Nephron (organoid): ENCODE measurements around the gene RAB31.

Source experiments
- H3K27ac Mint-ChIP-seq, 3 experiments: 2 replicates each; pipeline ENCODE4 v1.8.0; 2020; ENCODE audit warnings: mixed read lengths in 3 of 3, mild to moderate bottlenecking in 2 of 3, moderate library complexity in 1 of 3
- H3K27me3 Mint-ChIP-seq: 2 replicates; pipeline ENCODE4 v1.8.0; 2021; ENCODE audit warnings: low read depth, mild to moderate bottlenecking, moderate library complexity, mixed read lengths
- H3K36me3 Mint-ChIP-seq: 2 replicates; pipeline ENCODE4 v1.8.0; 2020; ENCODE audit warnings: low read depth, mixed read lengths
- H3K4me1 Mint-ChIP-seq: 2 replicates; pipeline ENCODE4 v1.8.0; 2020; ENCODE audit warnings: mixed read lengths
- H3K4me3 Mint-ChIP-seq, 3 experiments: 2 replicates each; pipeline ENCODE4 v1.8.0; 2020; ENCODE audit warnings: mild to moderate bottlenecking in 3 of 3, mixed read lengths in 3 of 3, moderate library complexity in 2 of 3
- H3K9me3 Mint-ChIP-seq: 2 replicates; pipeline ENCODE4 v1.8.0; 2020; ENCODE audit warnings: mixed read lengths
- TF ChIP-seq, protein P1 (sequence below), 3 experiments: fragments of 200-600 bp; sonication (generic); IDR thresholded peaks; one replicate each; pipeline ENCODE4 v1.5.0; 2021; ENCODE audit warnings: antibody characterized with exemption in 3 of 3; ENCODE audit not compliant: unreplicated experiment in 3 of 3

The RAB31 gene

DNA sequence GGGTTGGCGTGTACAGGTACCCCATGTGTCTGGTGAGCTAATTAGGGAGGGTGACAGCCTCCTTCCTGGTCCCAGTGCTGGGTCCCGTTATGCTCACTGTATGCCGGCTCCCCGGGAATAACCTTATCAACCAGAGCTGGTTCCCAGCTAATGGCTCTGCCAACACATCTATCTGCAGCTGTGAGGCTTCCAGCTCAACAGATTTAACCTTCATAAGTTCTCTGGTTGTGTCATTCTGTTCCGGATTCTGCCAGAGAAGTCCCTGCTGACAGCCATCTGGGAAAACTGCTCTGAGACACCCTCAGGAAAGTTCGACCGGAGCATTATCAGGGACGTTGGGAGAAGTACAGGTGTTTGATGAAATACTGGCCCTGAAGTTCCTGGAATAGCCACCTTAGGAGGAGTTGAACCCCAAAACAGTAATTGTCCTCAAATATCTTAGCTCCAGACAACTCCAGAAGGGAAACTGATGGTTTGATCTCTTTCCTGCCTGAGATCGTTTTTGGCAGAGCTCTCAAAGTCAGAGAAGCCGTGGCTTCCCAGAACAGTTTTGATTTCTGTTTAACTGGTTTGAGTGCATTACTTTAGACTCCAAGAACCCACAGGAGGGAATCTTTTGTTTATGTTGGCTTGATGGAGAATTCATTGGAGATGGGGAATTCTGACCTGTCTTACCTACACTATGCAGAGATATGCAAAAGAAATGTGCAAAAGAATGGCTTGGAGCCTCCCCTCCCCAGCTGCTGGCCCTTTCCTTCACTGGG is 138.2 kb downstream of the RAB31 start:
- H3K4me1 Mint-ChIP-seq, result peaks cover 43% of the 10 kb centered on the region
- no peaks in the 10 kb centered on the region for H3K9me3 Mint-ChIP-seq
- peaks cover 3% of the 10 kb centered on the region for H3K27me3 Mint-ChIP-seq
- TF ChIP-seq, protein P1, sequence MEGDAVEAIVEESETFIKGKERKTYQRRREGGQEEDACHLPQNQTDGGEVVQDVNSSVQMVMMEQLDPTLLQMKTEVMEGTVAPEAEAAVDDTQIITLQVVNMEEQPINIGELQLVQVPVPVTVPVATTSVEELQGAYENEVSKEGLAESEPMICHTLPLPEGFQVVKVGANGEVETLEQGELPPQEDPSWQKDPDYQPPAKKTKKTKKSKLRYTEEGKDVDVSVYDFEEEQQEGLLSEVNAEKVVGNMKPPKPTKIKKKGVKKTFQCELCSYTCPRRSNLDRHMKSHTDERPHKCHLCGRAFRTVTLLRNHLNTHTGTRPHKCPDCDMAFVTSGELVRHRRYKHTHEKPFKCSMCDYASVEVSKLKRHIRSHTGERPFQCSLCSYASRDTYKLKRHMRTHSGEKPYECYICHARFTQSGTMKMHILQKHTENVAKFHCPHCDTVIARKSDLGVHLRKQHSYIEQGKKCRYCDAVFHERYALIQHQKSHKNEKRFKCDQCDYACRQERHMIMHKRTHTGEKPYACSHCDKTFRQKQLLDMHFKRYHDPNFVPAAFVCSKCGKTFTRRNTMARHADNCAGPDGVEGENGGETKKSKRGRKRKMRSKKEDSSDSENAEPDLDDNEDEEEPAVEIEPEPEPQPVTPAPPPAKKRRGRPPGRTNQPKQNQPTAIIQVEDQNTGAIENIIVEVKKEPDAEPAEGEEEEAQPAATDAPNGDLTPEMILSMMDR (IDR thresholded peaks at IDR 0.05; ENCODE audit: unreplicated experiment in 3 of 3), result no peak
- H3K36me3 Mint-ChIP-seq, result peaks cover 7% of the 10 kb centered on the region
- no peak overlapping the region for H3K4me3 Mint-ChIP-seq
- peak overlapping the region in 1 of 3 experiments; percentile 28 for H3K27ac Mint-ChIP-seq

DNA sequence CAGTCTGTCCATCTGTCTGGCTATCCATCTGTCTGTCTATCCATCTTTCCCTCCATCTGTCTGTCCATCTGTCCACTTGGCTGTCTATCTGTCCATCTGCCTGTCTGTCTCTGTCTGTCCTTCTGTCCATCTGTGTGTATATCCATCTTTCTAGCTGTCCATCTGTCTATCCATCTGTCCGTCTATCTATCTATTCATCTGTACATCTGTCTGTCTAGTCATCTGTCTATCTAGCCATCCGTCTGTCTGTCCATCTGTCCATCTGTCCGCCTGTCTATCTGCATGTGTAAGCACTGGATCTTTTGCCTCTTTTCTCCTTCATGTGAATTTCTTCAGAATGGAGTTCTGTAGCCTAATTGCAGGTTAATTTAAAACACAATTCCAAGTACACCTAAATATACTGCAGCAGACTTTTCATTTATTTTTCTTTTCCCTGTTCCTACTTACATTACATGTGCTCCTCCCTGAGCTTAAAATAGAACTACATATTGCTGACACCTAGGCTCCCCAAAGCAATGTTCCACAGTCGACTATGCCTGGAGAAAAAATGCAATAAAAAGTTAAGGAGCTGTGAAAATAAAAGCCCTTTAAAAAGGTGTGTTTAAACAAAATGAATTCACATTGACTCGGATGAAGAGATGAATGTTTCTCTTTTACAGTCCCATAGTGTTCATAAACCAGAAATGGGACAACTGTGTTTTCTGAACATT is 140.2 kb downstream of the RAB31 start:
- peaks cover 40% of the 10 kb centered on the region for H3K4me1 Mint-ChIP-seq
- H3K36me3 Mint-ChIP-seq, result peaks cover 7% of the 10 kb centered on the region
- peaks cover 3% of the 10 kb centered on the region for H3K27me3 Mint-ChIP-seq
- H3K4me3 Mint-ChIP-seq, result no peak overlapping the region
- H3K9me3 Mint-ChIP-seq, result no peaks in the 10 kb centered on the region
- H3K27ac Mint-ChIP-seq, result peak overlapping the region in 2 of 3 experiments; percentile 32 to 48
- TF ChIP-seq, protein P1 (IDR thresholded peaks at IDR 0.05; ENCODE audit: unreplicated experiment in 3 of 3), result no peak

DNA sequence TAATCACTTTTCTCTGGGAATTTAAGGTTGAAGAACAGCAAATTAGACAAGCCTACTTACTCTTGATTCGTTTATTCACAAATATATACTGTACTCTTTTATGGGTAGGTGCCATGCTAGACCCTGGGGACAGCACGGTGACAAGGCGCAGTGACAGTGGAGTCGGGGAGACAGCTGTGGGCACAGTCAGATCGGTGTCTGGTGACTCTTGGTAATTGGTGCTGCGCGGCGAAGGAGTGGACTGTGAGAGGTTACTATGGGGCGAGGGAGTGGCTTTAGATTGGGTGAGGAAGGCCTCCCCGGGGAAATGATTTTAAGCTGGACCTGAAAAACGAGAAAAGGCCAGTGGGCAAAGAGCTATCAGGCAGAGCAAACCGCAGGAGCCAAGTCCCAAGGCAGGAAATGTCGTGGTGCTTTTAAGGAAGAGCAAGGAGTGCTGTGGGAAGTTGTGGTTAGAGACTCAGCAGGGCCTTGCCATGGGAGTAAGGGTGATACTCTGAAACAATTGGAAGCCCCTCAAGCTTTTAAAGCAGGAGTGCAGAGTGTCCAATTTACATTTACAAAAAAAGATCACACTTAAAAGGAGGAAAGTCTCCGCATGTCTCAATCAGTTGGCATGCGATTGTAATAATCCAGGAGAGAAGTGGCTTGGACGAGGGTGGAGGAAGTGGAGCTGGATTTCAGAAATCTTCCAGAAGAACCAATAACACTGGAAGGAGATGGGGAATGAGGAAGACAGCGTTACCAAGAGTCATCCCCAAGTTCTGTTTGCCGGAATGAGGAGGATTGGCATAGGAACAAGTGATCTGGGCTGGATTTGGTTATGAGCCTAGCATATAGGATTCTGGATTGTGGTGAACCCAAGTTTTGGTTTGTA is 141.5 kb downstream of the RAB31 start:
- peaks cover 4% of the 10 kb centered on the region for H3K36me3 Mint-ChIP-seq
- peak overlapping the region in 2 of 3 experiments; percentile 18 to 32 for H3K27ac Mint-ChIP-seq
- H3K4me3 Mint-ChIP-seq, result no peak overlapping the region
- TF ChIP-seq, protein P1 (IDR thresholded peaks at IDR 0.05; ENCODE audit: unreplicated experiment in 3 of 3), result no peak
- H3K4me1 Mint-ChIP-seq, result peaks cover 33% of the 10 kb centered on the region
- peaks cover 2% of the 10 kb centered on the region for H3K9me3 Mint-ChIP-seq
- peaks cover 3% of the 10 kb centered on the region for H3K27me3 Mint-ChIP-seq

DNA sequence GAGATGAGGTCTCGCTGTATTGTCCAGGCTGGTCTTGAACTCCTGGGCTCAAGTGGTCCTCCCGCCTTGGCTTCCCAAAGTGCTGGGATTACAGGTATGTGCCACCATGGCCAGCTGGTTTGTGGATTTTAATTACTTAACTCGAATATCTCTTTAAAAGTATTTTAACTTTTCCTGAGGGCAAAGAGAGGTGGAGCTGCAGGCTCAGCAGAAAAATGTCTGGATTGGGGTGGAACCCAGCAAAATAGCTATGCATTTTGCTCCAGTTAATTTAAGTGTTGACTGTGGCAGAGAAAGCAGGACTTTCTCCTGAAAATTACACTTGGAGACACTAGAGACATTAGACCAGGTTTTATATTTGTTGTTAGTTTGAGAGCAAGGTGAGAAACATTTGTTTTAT is 142.2 kb downstream of the RAB31 start:
- Mint-ChIP-seq H3K9me3 (peaks cover 2% of the 10 kb centered on the region), H3K36me3 (peaks cover 4% of the 10 kb centered on the region), H3K27ac (no peak overlapping the region), H3K27me3 (peaks cover 3% of the 10 kb centered on the region), H3K4me1 (peaks cover 32% of the 10 kb centered on the region), H3K4me3 (no peak overlapping the region)
- TF ChIP-seq, protein P1 (IDR thresholded peaks at IDR 0.05; ENCODE audit: unreplicated experiment in 3 of 3), result no peak

DNA sequence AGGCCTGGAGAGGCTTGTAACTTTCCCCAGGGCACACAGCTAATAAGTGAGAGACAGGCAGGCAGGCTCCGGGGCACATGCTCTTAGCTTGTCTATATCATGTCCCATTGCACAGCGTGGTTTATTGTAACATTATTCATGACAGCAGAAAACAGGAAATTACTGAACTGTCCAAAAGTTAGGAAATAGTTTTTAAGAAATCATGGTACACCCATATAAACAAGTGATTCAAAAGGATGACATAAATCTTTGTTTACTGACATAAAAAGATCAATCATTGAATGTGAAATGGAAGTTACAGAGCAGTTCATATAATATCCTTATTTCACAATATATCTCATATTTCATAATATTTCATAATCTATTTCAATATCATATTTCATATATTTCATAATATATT is 143.4 kb downstream of the RAB31 start:
- Mint-ChIP-seq H3K4me3 (no peak overlapping the region), H3K4me1 (peaks cover 27% of the 10 kb centered on the region), H3K27me3 (peaks cover 3% of the 10 kb centered on the region), H3K27ac (no peak overlapping the region), H3K36me3 (peaks cover 4% of the 10 kb centered on the region), H3K9me3 (peaks cover 2% of the 10 kb centered on the region)
- TF ChIP-seq, protein P1 (IDR thresholded peaks at IDR 0.05; ENCODE audit: unreplicated experiment in 3 of 3), result no peak
